GM12892 (cell line): ENCODE measurements around the gene DTD1.
"Not testable (repeated sequence)": the region's sequence is repeated elsewhere in the genome, so short reads cannot be mapped to it uniquely, and the experiment has no call there.

Source experiments
- DNase-seq: peaks from one replicate; pipeline ENCODE4 v3.0.0; 2011; ENCODE audit not compliant: insufficient read length
- FAIRE-seq: peaks from 2 replicates; lab custom pipeline; 2011; peaks lifted over from hg19 to GRCh38; lab: Jason Lieb, UNC
- POLR2A ChIP-seq: IDR thresholded peaks from 2 replicates; pipeline ENCODE4 v1.6.1; 2011; ENCODE audit warnings: low read depth, low read length, control low read depth
- POLR2AphosphoS5 ChIP-seq: IDR thresholded peaks from 2 replicates; pipeline ENCODE4 v1.6.1; 2011; ENCODE audit warnings: low read depth, low read length, control low read depth
- TAF1 ChIP-seq: IDR thresholded peaks from 2 replicates; pipeline ENCODE4 v1.6.1; 2011; ENCODE audit warnings: low read depth, mild to moderate bottlenecking, control low read depth, low read length, borderline replicate concordance

DTD1 gene

DNA sequence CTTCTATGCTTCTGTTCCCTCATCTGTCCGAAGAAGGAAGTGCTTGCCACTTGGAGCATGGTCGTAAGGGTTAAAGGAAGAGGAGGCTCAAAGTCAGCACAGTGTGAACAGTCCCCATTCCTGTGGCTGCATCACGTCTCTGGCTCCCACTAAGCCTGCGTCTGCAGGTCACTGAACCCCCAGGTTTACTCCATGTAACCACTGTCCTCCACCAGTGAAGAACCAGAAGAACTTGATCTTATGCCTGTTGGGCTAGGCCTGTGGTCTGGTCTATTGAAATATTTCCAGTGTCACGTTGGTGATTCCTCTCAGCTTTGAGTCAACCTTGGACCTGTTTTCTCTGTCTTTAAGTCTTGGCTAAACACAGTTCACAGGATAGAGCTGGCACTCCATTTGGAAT is 179.8 kb downstream of the DTD1 start:
- TF ChIP-seq POLR2AphosphoS5, result no peak
- TF ChIP-seq TAF1, result no peak
- TF ChIP-seq POLR2A, result no peak
- FAIRE-seq (no peak), DNase-seq (no peak)

DNA sequence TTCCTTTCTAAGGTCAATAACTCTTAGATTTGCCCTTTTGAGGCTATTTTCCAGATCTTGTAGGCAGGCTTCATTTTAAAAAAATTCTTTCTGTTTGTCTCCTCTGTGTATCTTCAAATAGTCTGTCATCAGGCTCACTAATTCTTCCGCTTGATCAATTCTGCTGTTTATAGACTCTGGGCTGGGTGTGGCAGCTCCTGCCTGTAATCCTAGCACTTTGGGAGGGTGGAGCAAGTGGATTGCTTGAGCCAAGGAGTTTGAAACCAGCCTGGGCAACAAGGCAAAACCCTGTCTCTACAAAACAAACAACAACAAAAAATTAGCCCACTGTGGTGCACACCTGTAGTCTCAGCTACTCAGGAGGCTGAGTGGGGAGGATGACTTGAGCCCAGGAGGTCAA is 185.7 kb downstream of the DTD1 start:
- TF ChIP-seq POLR2AphosphoS5, result no peak
- no peak for TF ChIP-seq TAF1
- TF ChIP-seq POLR2A, result no peak
- no peak for FAIRE-seq
- DNase-seq, result no peak

DNA sequence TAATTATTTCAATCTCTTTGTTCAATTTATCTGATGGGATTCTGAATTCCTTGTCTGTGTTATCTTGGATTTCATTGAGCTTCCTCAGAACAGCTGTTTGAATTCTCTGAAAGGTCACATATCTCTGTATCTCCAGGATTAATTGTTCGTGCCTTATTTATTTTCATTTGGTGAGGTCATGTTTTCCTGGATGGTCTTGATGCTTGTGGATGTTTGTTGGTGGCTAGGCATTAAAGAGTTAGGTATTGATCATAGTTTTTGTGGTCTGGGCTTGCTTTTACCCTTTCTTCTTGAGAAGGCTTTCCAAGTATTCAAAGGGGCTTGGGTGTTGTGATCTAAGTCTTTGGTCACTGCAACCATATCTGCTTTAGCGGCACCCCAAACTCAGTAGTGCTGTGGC is 186.4 kb downstream of the DTD1 start:
- TF ChIP-seq POLR2A (no peak), POLR2AphosphoS5 (no peak), TAF1 (no peak)
- FAIRE-seq, result no peak

DNA sequence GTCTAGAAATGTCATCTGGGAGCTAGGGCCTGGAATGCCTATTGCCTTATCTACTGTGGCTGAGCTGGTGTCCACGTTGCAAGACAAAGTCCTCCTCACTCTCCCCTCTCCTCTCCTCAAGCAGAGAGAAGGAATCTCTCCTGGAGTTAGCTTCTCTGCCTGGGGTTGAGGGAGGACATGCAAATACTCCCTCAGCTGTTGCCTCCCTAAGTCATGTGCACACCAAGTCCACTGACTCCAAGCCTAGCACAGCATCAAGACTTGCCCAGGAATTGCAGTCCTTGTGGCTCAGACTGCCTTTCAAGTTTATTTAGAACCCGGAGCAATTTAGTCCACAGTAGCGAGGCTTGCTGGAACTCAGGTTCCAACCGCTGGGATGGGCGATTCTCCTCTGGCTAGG is 187.8 kb downstream of the DTD1 start:
- FAIRE-seq (no peak), DNase-seq (no peak)
- no peak for TF ChIP-seq TAF1
- no peak for TF ChIP-seq POLR2A
- TF ChIP-seq POLR2AphosphoS5, result no peak

More for the DNA sequence above, 186.4 kb downstream of the DTD1 start:
- DNase-seq, result no peak

DNA sequence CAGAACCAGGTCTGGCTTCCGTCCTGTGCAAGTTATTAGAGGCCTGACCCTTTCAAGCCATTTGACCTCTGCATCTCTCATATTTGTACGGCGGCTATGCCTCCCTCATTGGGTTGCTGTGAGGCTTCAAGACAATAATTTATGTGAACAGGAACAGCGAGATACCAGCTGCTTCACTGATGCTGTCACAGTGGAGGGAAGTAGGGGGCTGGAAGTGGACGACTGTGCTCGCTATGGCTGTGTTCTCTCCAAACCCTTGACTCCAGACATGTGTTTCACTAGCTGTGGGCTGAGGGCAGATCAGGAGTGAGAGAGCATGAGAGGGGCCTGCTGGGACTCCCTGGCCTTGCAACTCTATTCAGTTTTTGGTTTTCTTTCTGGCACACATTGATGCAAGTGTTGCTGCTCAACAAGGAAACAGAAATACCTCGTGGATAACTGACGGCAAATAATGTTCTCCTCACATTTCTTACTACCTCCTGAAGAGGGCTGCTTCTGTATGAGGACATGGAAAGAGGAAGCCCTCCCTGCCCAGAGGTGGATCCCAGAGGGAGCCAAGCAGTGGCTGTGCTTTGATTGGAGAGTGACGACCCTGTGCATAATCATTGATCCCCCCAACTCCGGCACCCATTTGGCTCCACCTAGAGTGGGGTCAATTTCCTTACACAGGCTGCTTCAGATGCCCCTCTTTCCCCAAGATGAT is 191.0 kb downstream of the DTD1 start:
- no peak for FAIRE-seq
- no peak for TF ChIP-seq TAF1
- no peak for TF ChIP-seq POLR2A
- TF ChIP-seq POLR2AphosphoS5, result no peak
- no peak for DNase-seq

DNA sequence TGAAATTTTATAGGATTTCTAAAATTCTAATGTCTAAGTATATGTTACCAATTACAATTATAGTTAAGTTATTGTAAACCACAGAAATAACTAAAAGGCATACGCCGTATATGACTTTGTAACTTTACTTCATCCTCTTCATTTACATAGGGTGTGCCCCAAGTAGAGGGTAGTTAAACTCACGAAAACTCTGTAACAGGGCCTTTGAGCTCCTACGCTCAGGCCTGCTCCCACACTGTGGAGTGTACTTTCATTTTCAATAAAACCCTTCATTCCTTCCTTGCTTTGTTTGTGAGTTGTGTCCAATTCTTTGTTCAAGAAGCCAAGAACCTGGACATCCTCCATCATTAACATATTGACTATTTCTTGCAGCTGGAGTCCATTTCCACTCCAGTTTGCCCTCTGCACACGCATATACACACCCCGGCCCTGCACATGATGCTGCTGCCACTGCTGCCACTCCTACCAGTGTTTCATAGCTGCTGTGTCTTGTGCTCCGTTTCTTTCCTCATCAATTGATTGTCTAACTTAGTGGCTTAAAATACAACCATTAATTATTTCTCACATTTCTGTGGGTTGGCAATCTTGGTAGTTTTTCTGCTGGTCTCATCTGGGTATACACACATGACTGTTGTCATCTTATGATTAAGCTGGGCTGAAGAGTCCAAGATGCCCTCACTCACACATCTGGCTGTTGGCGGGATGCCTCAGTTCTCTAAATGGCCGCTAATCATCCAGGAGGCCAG is 192.7 kb downstream of the DTD1 start:
- DNase-seq (no peak), FAIRE-seq (no peak)
- TF ChIP-seq POLR2A (no peak), POLR2AphosphoS5 (no peak), TAF1 (no peak)

DNA sequence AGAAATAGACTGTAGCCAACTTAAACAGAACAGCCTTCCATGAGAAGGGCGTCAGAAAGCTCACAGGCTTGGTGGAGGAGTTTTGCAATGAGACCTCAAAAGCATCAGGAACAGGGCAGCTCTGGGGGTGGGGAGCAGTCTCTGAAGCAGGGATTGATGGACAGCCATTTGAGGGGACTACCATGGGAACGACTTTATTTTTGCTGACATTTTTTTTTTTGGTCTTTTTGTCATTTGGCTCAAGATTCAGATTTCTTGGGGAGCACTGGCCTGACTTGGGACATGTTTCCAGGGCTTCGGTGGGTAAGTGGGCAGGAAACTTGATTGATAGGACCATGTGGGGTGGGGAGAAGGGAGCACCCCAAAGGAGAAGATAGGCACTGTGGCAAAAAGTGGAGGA is 193.7 kb downstream of the DTD1 start:
- TF ChIP-seq TAF1 (no peak), POLR2A (no peak)
- FAIRE-seq (no peak), DNase-seq (no peak)

DNA sequence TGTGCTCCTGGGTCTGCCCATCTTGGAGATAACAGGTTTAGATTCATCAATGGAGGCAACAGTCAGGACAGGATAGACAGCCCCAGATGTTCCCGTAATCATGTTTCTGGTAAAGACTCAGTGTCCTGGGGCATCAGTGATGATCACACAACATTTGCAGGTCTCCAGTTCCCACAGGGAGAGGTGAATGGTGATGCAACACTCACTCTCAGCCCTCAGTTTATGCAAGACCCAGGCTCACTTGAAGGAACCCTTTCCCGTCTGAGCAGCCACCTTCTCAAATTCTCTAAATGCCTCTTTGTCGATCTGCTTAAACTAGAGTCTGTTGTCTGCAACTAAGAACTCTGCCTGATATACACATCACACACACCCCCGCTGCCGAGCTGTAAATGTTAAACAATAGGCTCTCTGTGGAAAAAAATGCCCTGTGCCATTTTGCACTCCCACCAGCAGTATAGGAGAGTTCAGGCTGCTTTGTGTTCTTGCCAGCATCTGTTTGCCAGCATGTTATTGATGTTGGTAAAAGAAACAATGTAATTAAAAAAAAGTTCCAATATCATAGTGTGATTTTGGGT is 195.6 kb downstream of the DTD1 start:
- DNase-seq (no peak), FAIRE-seq (no peak)
- TF ChIP-seq POLR2AphosphoS5, result no peak
- TF ChIP-seq POLR2A, result no peak
- TF ChIP-seq TAF1, result no peak

DNA sequence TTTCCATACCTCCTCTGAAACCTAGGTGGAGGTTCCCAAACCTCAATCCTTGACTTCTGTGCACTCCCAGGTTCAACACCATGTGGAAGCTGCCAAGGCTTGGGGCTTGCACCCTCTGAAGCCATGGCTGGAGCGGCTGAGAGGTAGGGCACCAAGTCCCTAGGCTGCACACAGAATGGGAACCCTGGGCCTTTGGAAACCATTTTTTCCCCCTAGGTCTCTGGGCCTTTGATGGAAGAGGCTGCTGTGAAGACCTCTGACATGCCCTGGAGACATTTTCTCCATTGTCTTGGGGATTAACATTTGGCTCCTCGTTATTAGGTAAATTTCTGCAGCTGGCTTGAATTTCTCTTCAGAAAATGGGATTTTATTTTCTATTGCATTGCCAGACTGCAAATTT is 199.2 kb downstream of the DTD1 start:
- not testable (repeated sequence) for FAIRE-seq, DNase-seq

DNA sequence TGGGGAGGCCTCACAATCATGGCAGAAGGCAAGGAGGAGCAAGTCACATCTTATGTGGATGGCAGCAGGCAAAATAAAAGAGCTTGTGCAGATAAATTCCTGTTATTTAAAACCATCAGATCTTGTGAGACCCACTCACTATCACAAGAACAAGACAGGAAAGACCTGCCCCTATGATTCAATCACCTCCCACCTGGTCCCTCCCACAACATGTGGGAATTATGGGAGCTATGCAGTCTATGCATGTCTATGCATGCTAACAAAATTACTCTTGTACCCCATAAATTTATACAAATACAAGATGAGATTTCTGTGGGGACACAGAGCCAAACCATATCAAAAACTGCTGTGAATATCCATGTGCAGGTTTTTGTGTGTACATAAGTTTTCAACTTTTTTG is 200.2 kb downstream of the DTD1 start:
- TF ChIP-seq POLR2AphosphoS5 (no peak), TAF1 (no peak), POLR2A (no peak)
- FAIRE-seq, result no peak
- DNase-seq, result no peak

DNA sequence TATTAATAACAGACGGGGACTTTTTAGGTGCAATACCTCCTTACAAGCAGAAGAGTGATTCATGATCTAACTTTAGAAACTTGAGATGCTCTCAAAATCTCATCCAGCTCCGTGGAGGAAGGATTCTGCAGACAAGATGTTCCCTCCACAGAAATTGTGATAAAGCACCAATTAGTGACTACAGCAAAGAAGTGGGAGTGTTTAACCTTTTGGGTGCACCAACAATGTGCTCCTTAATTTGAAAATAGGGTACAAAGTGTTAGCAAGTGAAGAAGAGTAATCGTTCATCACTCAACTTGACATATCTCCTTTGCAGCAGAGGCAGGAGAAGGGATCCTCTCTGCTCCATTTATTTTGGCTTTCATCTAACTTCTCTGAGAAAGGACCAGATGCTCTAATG is 202.9 kb downstream of the DTD1 start:
- FAIRE-seq (no peak), DNase-seq (no peak)
- no peak for TF ChIP-seq POLR2A
- TF ChIP-seq POLR2AphosphoS5, result no peak
- no peak for TF ChIP-seq TAF1
